H1 (cell line): ENCODE measurements around the gene ZBTB4. TPM values are rescaled to one million over a fixed set of nuclear protein-coding genes. Genes with fewer than 3 reads are reported as not detected.

Source experiments
- CTCF ChIA-PET: fragments of 300-600 bp; sonication (Branson Sonifier 250); formaldehyde crosslinking; loops from one replicate; lab custom pipeline; 2021; ENCODE audit not compliant: partially characterized antibody; lab: Charles Lee
- POLR2A ChIA-PET: fragments of 300-600 bp; sonication (Branson Sonifier 250); formaldehyde crosslinking; loops from one replicate; lab custom pipeline; 2021; ENCODE audit warnings: inconsistent platforms; ENCODE audit not compliant: partially characterized antibody; lab: Charles Lee
- DNase-seq, 2 experiments: peaks; one replicate each; pipeline versions ENCODE4 v3.0.0 to v3.0.0-alpha.2; 2010 to 2022; ENCODE audit warnings: low spot score in 2 of 2, low read depth in 1 of 2, mixed read lengths in 1 of 2
- FAIRE-seq: peaks from 2 replicates; lab custom pipeline; 2011; peaks lifted over from hg19 to GRCh38; lab: Jason Lieb, UNC
- H2AFZ ChIP-seq: 2 replicates; pipeline ENCODE4 v1.8.1; 2012; ENCODE audit warnings: low read length, inconsistent platforms
- H2AK5ac ChIP-seq: 2 replicates; pipeline ENCODE4 v1.6.1; 2013; ENCODE audit warnings: low read depth, low read length
- H2BK120ac ChIP-seq: replicated peaks from 2 replicates; pipeline ENCODE3; 2013; ENCODE audit warnings: low read depth, low read length, inconsistent platforms
- H2BK12ac ChIP-seq: 2 replicates; pipeline ENCODE4 v1.6.1; 2013; ENCODE audit warnings: low read depth, low read length
- H2BK15ac ChIP-seq: 2 replicates; pipeline ENCODE4 v1.6.1; 2013; ENCODE audit warnings: low read length
- H2BK20ac ChIP-seq: 2 replicates; pipeline ENCODE4 v1.6.1; 2013; ENCODE audit warnings: low read length
- H2BK5ac ChIP-seq: 2 replicates; pipeline ENCODE4 v1.6.1; 2013; ENCODE audit warnings: low read depth, low read length
- H3K14ac ChIP-seq: 2 replicates; pipeline ENCODE4 v1.6.1; 2013; ENCODE audit warnings: inconsistent platforms; ENCODE audit not compliant: insufficient read length
- H3K18ac ChIP-seq: 2 replicates; pipeline ENCODE4 v1.6.1; 2013; ENCODE audit warnings: low read length; ENCODE audit errors: extremely low read depth
- H3K23ac ChIP-seq: 2 replicates; pipeline ENCODE4 v1.6.1; 2013; ENCODE audit warnings: inconsistent platforms; ENCODE audit not compliant: insufficient read length
- H3K23me2 ChIP-seq: 2 replicates; pipeline ENCODE4 v1.6.1; 2013; ENCODE audit warnings: low read depth, low read length
- H3K27ac ChIP-seq: 2 replicates; pipeline ENCODE4 v1.6.1; 2011; ENCODE audit warnings: low read depth, low read length, inconsistent platforms
- H3K27me3 ChIP-seq, 4 experiments: replicated peaks in 1 of 4; 1 replicate in 1 of 4; 2 replicates in 3 of 4; pipeline versions ENCODE4 v1.6.1 to v1.8.1; 2011 to 2013; ENCODE audit warnings: low read length in 3 of 4, mild to moderate bottlenecking in 3 of 4, inconsistent platforms in 2 of 4, mixed read lengths in 2 of 4, moderate library complexity in 1 of 4; ENCODE audit not compliant: control insufficient read depth in 3 of 4, insufficient read depth in 3 of 4; ENCODE audit errors: extremely low read depth in 1 of 4
- H3K36me3 ChIP-seq, 4 experiments: 2 replicates each; pipeline versions ENCODE4 v1.6.1 to v1.8.1; 2011 to 2013; ENCODE audit warnings: mild to moderate bottlenecking in 4 of 4, low read length in 3 of 4, moderate library complexity in 2 of 4, control low read depth in 1 of 4, inconsistent platforms in 1 of 4; ENCODE audit not compliant: insufficient read depth in 4 of 4, control insufficient read depth in 2 of 4
- H3K4ac ChIP-seq: replicated peaks from 2 replicates; pipeline ENCODE3; 2013; ENCODE audit warnings: low read length, low read depth, mixed read lengths, inconsistent platforms; ENCODE audit not compliant: insufficient read length
- H3K4me1 ChIP-seq, 4 experiments: replicated peaks in 1 of 4; 1 replicate in 1 of 4; 2 replicates in 3 of 4; pipeline versions ENCODE4 v1.6.1 to v1.8.1; 2011 to 2013; ENCODE audit warnings: low read length in 3 of 4, inconsistent platforms in 2 of 4, mixed read lengths in 1 of 4; ENCODE audit not compliant: insufficient read depth in 4 of 4, control insufficient read depth in 3 of 4
- H3K4me2 ChIP-seq, 2 experiments: 2 replicates each; pipeline versions ENCODE4 v1.6.1 to v1.8.1; 2011 to 2013; ENCODE audit warnings: low read depth in 2 of 2, low read length in 2 of 2, control low read depth in 1 of 2, inconsistent platforms in 1 of 2, mild to moderate bottlenecking in 1 of 2; ENCODE audit not compliant: insufficient read depth in 1 of 2
- H3K4me3 ChIP-seq, 4 experiments: fragments of 200-600, 300-600 bp in 1 of 4; sonication (generic), shearing (Covaris generic), sonication (Bioruptor Twin) in 1 of 4; 2 replicates each; pipeline versions ENCODE4 v1.5.1 to v1.8.1; 2011 to 2016; ENCODE audit warnings: low read length in 4 of 4, low read depth in 3 of 4, control low read depth in 2 of 4, inconsistent platforms in 2 of 4, mild to moderate bottlenecking in 2 of 4, mixed read lengths in 1 of 4, moderate library complexity in 1 of 4; ENCODE audit not compliant: insufficient read depth in 2 of 4; ENCODE audit errors: extremely low read depth in 1 of 4
- H3K56ac ChIP-seq: replicated peaks from 2 replicates; pipeline ENCODE3; 2013; ENCODE audit warnings: low read depth, mild to moderate bottlenecking, mixed read lengths, low read length, inconsistent platforms; ENCODE audit not compliant: insufficient read length
- H3K79me1 ChIP-seq: 2 replicates; pipeline ENCODE4 v1.6.1; 2013; ENCODE audit warnings: low read depth, low read length, control low read depth
- H3K79me2 ChIP-seq, 2 experiments: 2 replicates each; pipeline versions ENCODE4 v1.6.1 to v1.8.1; 2012 to 2013; ENCODE audit warnings: low read length in 2 of 2, mild to moderate bottlenecking in 2 of 2, inconsistent platforms in 1 of 2; ENCODE audit not compliant: insufficient read depth in 2 of 2, control insufficient read depth in 1 of 2
- H3K9ac ChIP-seq, 4 experiments: replicated peaks in 1 of 4; 1 replicate in 1 of 4; 2 replicates in 3 of 4; pipeline versions ENCODE4 v1.6.1 to v1.8.1; 2011 to 2013; ENCODE audit warnings: low read depth in 3 of 4, low read length in 3 of 4, control low read depth in 2 of 4, mild to moderate bottlenecking in 2 of 4, moderate library complexity in 2 of 4, inconsistent platforms in 1 of 4; ENCODE audit errors: extremely low read depth in 1 of 4
- H3K9me3 ChIP-seq, 2 experiments: 2 replicates each; pipeline versions ENCODE4 v1.6.1 to v1.8.1; 2012 to 2013; ENCODE audit warnings: mild to moderate bottlenecking in 2 of 2, moderate library complexity in 2 of 2, control low read depth in 1 of 2, inconsistent platforms in 1 of 2, low read depth in 1 of 2, low read length in 1 of 2, mixed read lengths in 1 of 2; ENCODE audit not compliant: insufficient read depth in 2 of 2
- H4K20me1 ChIP-seq, 2 experiments: replicated peaks in 1 of 2; 2 replicates each; pipeline versions ENCODE3 to v1.8.1; 2011 to 2013; ENCODE audit warnings: inconsistent platforms in 2 of 2, low read length in 2 of 2, mild to moderate bottlenecking in 1 of 2; ENCODE audit not compliant: insufficient read depth in 2 of 2, control insufficient read depth in 1 of 2
- H4K5ac ChIP-seq: 2 replicates; pipeline ENCODE4 v1.6.1; 2013; ENCODE audit warnings: low read length, low read depth, mixed read lengths, inconsistent platforms; ENCODE audit not compliant: insufficient read length
- H4K8ac ChIP-seq: 2 replicates; pipeline ENCODE4 v1.8.0; 2013; ENCODE audit warnings: mild to moderate bottlenecking, moderate library complexity, low read length, inconsistent platforms; ENCODE audit not compliant: insufficient read depth; ENCODE audit errors: extremely low read depth
- H4K91ac ChIP-seq: replicated peaks from 2 replicates; pipeline ENCODE3; 2013; ENCODE audit warnings: low read length, mixed read lengths, inconsistent platforms; ENCODE audit not compliant: insufficient read length
- CREB1 ChIP-seq: IDR thresholded peaks from 2 replicates; pipeline ENCODE4 v1.6.1; 2012; ENCODE audit warnings: inconsistent platforms
- CTBP2 ChIP-seq: IDR thresholded peaks from 2 replicates; pipeline ENCODE4 v1.7.0; 2011; ENCODE audit warnings: borderline replicate concordance, mild to moderate bottlenecking, moderate library complexity, mixed read lengths, low read length; ENCODE audit not compliant: insufficient read depth, insufficient read length
- E2F6 ChIP-seq: IDR thresholded peaks from 2 replicates; pipeline ENCODE4 v1.6.1; 2012; ENCODE audit warnings: inconsistent platforms
- TAF1 ChIP-seq: IDR thresholded peaks from 2 replicates; pipeline ENCODE4 v1.6.1; 2011; ENCODE audit warnings: mild to moderate bottlenecking, low read depth, low read length
- WGBS, 2 experiments: shearing (Covaris generic) in 1 of 2; methylation state at CpG; one replicate each; pipeline versions ENCODE4 v1.1.6 to v1.1.7; 2013 to 2015; ENCODE audit warnings: low lambda C conversion rate in 2 of 2, mixed read lengths in 2 of 2, inconsistent platforms in 1 of 2, low coverage in 1 of 2, missing lambda C conversion rate in 1 of 2; ENCODE audit not compliant: insufficient replicate concordance in 2 of 2, insufficient coverage in 1 of 2, insufficient read length in 1 of 2; ENCODE audit errors: extremely low coverage in 1 of 2, missing lambda C conversion rate in 1 of 2; 5-methylcytosine and 5-hydroxymethylcytosine counted together
- polyA plus RNA-seq, 7 experiments: library from polyadenylated mRNA; depleted of rRNA in 3 of 7; stranded (reverse) in 5 of 7; unstranded in 2 of 7; fragments of >200 nt in 5 of 7; fragments of 200-250 nt in 2 of 7; gene quantifications; 1 replicate in 5 of 7; 2 replicates in 1 of 7; 4 replicates in 1 of 7; pipeline versions ENCODE4 v1.2.1 to v1.2.3, GENCODE V29; 2011 to 2013; ENCODE audit warnings: missing spikeins in 2 of 7, mixed read lengths in 2 of 7
- total RNA-seq: library from RNA; stranded (reverse); fragmentation: NEBNext Ultra II Directional; extraction: Animal tissue kit (Norgen Biotek cat#: 25700); gene quantifications from 2 replicates; pipeline ENCODE4 v1.2.1, GENCODE V29; 2021

Gene ZBTB4
- total and polyA plus RNA-seq, 2 of the 8 experiments (the other 6 are each of a cell fraction or from before 2014, with no cell fraction given): 5.9 to 10.1 TPM

GRCh38 chr17:7508145-7508544, 28.7 kb upstream of the ZBTB4 start:
- 94% methylated on average over 11 of the region's 11 CpGs; no CpG with 5 or more reads in 1 of the 2 experiments for WGBS, 2 experiments
- Histone ChIP-seq H3K9me3 (no peaks in the 10 kb centered on the region; a peak in 1 of 4 replicates), H2BK20ac (no peak overlapping the region), H4K91ac (no peak overlapping the region), H3K4me1 (no peaks in the 10 kb centered on the region), H4K5ac (no peak overlapping the region), H3K23ac (no peak overlapping the region), H2AK5ac (no peak overlapping the region), H3K18ac (no peak overlapping the region), H3K4me2 (no peak overlapping the region), H3K14ac (no peak overlapping the region), H2BK120ac (no peak overlapping the region), H3K36me3 (peaks cover 34 to 90% (median 70%) of the 10 kb centered on the region in 4 experiments), H3K27ac (no peak overlapping the region), H2BK15ac (no peak overlapping the region), H2BK12ac (no peak overlapping the region), H3K9ac (no peak overlapping the region), H4K20me1 (peaks cover 0 to 10% of the 10 kb centered on the region in 2 experiments), H2AFZ (no peak overlapping the region), H3K23me2 (peaks cover under 1% of the 10 kb centered on the region; the same call in 1 of the 2 replicates), H3K79me1 (no peaks in the 10 kb centered on the region), H2BK5ac (no peak overlapping the region), H4K8ac (no peak overlapping the region), H3K56ac (no peak overlapping the region), H3K79me2 (no peaks in the 10 kb centered on the region), H3K4me3 (no peak overlapping the region), H3K27me3 (no peaks in the 10 kb centered on the region), H3K4ac (no peak overlapping the region)
- ChIA-PET CTCF (interaction anchor here (0.6 to 2.3 kb wide), 8 partner anchors 11 to 137 kb away, joined by 3 to 12 read pairs (median 3); partner anchors contain the start of genes SENP3 and TMEM102), POLR2A (interaction anchor here (1.1 to 3.8 kb wide), 6 partner anchors 8 to 291 kb away, joined by 3 to 21 read pairs (median 8); partner anchors contain the start of genes POLR2A and SENP3)
- FAIRE-seq: no peak
- DNase-seq: no peak
- TF ChIP-seq E2F6: no peak
- no peak for TF ChIP-seq TAF1
- TF ChIP-seq CREB1: no peak
- no peak for TF ChIP-seq CTBP2
